Activated CD8-positive, alpha-beta memory T cell treated with anti-CD3 and anti-CD28 coated beads, Interleukin-2, amount 50 U/mL, for 48 hours (primary cell): ENCODE results near the gene RNF111.
"Not testable (repeated sequence)": the region's sequence is repeated elsewhere in the genome, so short reads cannot be mapped to it uniquely, and the experiment has no call there.

Experiments used
- DNase-seq: peaks from one replicate; pipeline ENCODE4 v3.0.0-alpha.2; 2020

The RNF111 gene

GRCh38 chr15:59063042-59063441 lies 75.6 kb downstream of the RNF111 start:
- DNase-seq, result no peak

DNA sequence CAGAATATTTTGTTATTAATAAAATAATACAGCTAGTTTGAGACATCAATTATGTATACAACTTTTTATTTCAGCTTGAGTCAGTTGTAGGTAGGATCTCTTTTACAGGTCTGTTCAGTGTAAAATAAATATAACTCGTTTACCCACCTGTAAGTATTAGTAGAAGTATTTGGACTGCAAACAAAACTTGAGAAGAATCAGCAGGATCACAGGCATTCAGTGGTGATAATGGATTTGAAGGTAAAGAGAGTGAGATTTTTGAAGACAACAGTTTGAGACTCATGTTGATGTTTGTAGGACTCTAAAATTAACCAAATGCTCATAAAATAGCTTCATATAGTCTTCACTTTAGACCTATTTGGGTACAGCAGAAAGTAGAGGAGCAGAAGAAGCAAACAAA lies 82.0 kb downstream of the RNF111 start:
- no peak for DNase-seq

GRCh38 chr15:59074607-59075006 lies 87.1 kb downstream of the RNF111 start:
- no peak for DNase-seq

DNA sequence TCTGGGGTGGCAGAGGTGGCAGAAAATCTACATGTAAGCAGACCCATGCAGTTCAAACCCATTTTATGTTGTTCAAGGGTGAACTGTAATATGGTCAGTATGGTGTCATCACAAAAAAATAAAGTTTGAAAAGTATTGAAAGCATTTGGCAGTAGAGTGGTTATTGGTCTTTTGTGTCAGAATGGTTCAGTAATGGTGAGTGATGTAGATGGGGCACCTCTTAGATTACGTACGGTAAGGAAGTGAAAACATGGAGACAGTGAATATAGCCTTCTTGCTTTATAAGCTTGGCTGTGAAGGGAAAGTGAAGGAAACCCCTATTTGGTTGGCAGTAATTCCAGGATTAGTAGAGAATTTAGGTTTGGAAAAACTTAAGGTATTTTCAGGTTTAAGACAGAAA lies 100.3 kb downstream of the RNF111 start:
- DNase-seq, result no peak

GRCh38 chr15:59094077-59094476 lies 106.6 kb downstream of the RNF111 start:
- DNase-seq, result no peak

GRCh38 chr15:59096429-59096828 lies 109.0 kb downstream of the RNF111 start:
- no peak for DNase-seq

DNA sequence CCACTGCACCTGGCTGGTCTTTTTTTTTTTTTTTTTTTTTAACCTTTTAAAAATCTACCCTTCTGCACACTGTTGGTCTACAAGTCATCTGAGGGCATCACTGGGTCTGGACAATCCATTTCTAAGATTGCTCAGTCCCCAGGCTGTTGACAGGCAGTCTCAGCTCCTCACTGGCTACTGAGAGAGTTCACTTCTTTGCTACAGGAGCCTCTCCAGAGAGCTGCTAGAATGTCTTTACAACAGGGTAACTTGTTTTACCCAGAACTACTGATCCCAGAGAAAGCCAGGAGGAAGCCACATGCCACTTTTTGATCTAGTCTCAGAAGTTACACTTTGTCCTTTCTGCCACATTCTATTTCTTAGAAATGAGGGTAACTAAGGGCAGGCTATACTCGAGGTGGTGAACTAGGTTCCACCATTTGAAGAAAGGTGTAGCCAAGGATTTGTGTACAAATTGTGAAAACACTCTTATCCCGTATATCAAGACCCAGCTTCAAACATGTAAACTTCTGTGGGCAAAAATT lies 111.8 kb downstream of the RNF111 start:
- no peak for DNase-seq

DNA sequence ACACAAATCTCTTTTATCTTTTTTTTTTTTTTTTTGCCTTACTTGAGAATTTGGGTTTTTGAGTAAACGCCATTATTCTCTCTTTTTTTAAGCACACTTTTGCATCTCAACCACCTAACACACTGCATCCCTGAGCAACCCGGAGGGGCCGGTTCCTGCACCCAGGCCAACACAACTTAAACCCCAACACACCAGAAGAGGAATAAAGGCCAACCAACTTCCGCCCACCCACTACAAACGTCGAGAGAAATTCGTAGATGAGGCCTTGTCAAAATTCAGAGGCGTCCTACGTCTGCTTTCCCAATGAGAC lies 117.1 kb downstream of the RNF111 start:
- no peak for DNase-seq

DNA sequence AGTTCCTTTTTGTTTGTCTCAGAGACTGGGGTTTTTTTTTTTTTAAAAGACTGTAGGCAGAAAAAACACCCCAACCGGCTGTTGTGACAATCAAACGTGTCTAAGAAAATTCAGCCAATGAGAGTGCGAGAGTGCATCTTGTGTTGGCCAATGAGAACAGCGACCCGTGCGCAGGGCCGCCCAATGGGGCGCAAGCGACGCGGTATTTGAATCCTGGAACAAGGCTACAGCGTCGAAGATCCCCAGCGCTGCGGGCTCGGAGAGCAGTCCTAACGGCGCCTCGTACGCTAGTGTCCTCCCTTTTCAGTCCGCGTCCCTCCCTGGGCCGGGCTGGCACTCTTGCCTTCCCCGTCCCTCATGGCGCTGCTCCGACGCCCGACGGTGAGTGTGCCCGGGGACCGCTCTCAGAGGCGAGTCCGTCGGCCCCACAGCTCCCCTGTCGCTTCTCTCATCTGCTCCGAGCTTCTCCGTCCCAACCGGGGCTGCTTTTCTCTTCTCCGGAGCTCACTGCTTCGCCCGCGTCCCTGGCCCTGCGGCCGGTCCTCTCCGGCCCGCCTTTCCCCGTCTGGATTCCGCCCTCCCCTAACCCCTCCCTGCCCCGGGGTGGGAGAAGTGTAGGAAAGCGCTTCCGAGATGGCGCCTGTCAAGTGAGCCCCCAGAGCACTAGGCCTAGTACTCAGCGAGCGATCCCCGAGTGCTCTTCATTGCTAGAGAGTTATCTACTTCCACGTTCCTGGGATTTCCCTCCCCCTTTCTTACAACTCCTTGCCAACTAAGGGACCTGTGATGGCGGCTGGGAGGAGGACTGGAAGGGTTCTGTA lies 117.7 kb downstream of the RNF111 start, which contains the start of gene CCNB2:
Gene CCNB2, plus strand, starts transcription at position 235 of the 821 bp plus-strand sequence. Its CDS starts 123 bp downstream, at position 358.
- DNase-seq, result peak; percentile 88

DNA sequence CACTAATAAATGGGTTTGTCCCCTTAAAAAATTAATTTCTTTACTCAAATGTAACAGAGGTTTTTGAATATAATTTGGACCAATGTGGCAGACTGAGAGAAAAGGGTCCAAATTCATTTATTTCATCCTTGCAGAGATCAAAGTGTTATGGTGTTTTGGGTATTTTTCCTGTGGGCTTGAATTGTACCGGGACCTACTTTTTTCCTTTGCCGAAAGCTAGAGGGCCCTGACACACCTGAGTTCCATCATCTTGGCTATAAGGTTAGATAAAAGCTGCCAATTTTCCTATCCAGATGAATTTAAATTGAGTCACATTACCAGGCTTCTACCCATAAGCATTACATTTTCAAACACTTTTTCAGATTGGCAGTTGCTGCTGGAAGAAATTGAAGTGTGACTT lies 118.4 kb downstream of the RNF111 start:
- no peak for DNase-seq

DNA sequence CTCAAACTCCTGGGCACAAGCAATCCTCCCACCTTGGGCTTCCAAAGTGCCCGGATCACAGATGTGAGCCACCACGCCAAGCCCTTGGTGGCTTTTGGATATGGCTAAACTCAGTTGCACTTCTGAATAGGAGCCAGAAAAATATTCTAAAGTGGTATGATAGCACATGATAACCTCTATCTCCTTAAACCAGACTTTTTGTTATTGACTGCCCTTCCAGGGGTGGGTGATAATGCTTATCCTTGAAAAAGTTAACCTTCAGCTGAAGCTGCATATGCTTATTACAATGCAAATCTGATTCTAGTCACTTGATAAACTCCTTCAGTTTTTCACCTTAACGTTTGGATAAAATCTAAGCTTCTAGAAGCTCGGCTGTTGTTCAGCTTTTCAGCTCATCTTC lies 123.8 kb downstream of the RNF111 start:
- no peak for DNase-seq

DNA sequence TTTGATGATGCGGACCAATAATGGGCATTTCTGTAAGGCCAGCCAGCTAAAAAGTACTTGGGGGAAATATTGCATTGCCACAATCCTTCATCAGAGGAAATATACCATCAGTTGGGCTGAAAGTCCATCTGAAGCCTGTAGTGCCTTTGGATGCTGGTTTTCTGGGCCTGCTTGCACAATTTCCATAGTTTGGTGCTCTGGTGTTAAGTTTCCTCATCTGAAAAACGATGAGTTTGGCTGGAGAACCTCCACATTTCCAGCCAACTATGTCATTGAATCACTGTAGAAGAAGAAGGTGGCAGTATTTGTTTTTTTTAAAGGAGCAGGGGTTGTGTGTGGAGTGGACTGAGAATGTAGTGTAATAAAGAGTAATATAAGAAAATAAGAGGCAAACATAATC lies 127.6 kb downstream of the RNF111 start:
- DNase-seq, result no peak

GRCh38 chr15:59116141-59116540 lies 128.7 kb downstream of the RNF111 start:
- DNase-seq, result no peak

GRCh38 chr15:59116771-59117170 lies 129.3 kb downstream of the RNF111 start:
- no peak for DNase-seq

- no peak for DNase-seq
Observed at GRCh38 chr15:59119625-59120024, 132.2 kb downstream of the RNF111 start.

GRCh38 chr15:59120937-59121336 lies 133.5 kb downstream of the RNF111 start:
- no peak for DNase-seq

GRCh38 chr15:59124261-59124660 lies 136.8 kb downstream of the RNF111 start:
- no peak for DNase-seq

DNA sequence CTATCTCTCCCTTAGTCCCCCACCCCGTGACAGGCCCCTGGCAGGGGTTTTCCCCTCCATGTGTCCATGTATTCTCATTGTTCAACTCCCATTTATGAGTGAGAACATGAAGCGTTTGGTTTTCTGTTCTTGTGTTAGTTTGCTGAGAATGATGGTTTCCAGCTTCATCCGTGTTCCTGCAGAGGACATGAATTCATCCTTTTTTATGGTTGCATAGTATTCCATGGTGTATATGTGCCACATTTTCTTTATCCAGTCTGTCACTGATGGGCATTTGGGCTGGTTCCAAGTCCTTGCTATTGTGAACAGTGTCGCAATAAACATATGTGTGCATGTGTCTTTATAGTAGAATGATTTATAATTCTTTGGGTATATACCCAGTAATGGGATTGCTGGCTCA lies 138.2 kb downstream of the RNF111 start:
- DNase-seq, result not testable (repeated sequence)

DNA sequence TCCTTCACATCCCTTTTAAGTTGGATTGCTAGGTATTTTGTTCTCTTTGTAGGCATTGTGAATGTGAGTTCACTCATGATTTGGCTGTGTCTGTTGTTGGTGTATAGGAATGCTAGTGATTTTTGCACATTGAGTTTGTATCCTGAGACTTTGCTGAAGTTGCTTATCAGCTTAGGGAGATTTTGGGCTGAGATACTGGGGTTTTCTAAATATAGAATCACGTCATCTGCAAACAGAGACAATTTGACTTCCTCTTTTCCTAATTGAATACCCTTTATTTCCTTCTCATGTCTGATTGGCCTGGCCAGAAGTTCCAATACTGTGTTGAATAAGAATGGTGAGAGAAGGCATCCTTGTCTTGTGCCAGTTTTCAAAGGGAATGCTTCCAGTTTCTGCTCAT lies 139.8 kb downstream of the RNF111 start:
- DNase-seq, result not testable (repeated sequence)

GRCh38 chr15:59131456-59131855 lies 144.0 kb downstream of the RNF111 start:
- no peak for DNase-seq

DNA sequence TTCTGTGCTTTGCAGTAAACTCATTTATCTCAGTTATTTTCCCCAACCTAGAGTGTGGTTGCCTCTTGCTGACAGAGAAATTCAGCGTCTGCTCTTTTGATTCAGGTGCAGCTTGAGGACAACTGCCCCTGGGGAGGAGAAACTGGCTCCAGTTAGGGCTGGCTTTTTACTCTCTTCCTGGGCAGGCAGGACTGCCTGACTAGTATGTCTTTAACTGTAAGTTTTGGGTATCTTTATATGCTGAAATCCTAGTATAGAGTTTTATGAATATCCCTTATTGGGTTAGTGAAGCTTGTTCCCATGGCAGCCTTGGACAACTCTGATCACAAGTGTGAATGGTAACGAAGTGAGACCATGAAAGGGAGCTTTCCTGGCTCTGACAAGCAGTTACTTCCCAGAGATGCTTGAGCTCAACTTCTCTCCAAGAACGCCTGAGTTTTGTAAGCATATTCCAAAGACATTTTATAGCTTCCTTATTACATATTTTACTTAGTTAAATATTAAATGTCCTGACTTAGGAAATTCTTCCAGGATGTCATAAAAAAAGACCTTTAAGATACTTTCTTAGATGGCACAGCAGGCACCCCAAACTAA lies 144.6 kb downstream of the RNF111 start:
- no peak for DNase-seq

DNA sequence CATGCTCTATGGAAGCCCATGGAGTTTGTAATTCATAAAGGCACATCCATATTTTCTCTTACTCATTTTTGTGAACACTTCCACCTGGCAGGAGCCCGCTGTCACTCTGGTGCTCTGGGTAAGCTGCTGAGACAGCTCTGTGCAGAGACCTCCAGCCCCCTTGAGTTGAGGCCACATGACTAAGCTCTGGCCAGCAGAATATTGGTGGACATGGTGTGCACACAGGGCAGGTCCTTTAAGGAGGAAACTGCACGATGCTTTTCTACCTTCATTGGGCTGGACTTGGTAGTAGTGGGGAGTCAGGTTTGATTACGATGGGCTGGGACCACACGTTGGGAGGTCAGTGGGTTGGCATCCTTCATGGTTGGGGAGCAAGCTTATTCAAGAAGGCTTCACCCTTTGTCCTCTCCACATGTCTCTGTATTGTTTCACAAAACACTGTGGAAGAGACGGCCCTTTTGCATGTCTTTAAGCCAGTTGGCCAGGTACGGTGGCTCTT lies 146.5 kb downstream of the RNF111 start:
- DNase-seq, result no peak

GRCh38 chr15:59137566-59137965 lies 150.1 kb downstream of the RNF111 start:
- no peak for DNase-seq

- DNase-seq, result peak; percentile 72
Observed at GRCh38 chr15:59138243-59138642, 150.8 kb downstream of the RNF111 start.
